Spleen (tissue), 7 donors: ENCODE data around the gene ZCRB1.

Experiments used
- CTCF ChIP-seq, 11 experiments: fragments of 200-600 bp in 7 of 11; fragments of 450-650 bp in 4 of 11; sonication (generic) in 4 of 11; IDR thresholded peaks in 8 of 11; conservative IDR thresholded peaks in 3 of 11; 1 replicate in 7 of 11; 2 replicates in 4 of 11; pipeline versions ENCODE4 v1.4.0 to v1.8.0; 2016 to 2021; ENCODE audit warnings: antibody characterized with exemption in 11 of 11, inconsistent platforms in 4 of 11, mild to moderate bottlenecking in 1 of 11
- POLR2A ChIP-seq, 3 donors: fragments of 450-650 bp; IDR thresholded peaks; one replicate each; pipeline ENCODE4 v1.5.1; 2017; ENCODE audit warnings: antibody characterized with exemption in 3 of 3, mild to moderate bottlenecking in 1 of 3
- donor health status: DM: no; HTN: no; CAD: no; lungs with moderate emphysema.
- donor health status: DM: no; HTN: no; CAD: no.
- donor health status: DM: no; HTN: no; CAD: no.

GRCh38 chr12:42315108-42315507 is 10.8 kb downstream of the ZCRB1 start:
- TF ChIP-seq POLR2A (IDR thresholded peaks at IDR 0.05): no peak
- TF ChIP-seq CTCF (IDR thresholded peaks at IDR 0.05 in 8 of 11, conservative IDR thresholded peaks at IDR 0.05 in 3 of 11): no peak
